Activated CD4-positive, CD25-positive, alpha-beta regulatory T cell (primary cell): Measurements from ENCODE around the gene SLC9A9.

Experiments used
- DNase-seq, 4 experiments: peaks; one replicate each; lab custom pipeline; 2025; lab: John Stamatoyannopoulos, UW

The SLC9A9 gene

GRCh38 chr3:143243686-143244085, 604.6 kb downstream of the SLC9A9 start:
- DNase-seq: no peak

- no peak for DNase-seq
These were observed 605.6 kb downstream of the SLC9A9 start for GRCh38 chr3:143242691-143243090.

DNA sequence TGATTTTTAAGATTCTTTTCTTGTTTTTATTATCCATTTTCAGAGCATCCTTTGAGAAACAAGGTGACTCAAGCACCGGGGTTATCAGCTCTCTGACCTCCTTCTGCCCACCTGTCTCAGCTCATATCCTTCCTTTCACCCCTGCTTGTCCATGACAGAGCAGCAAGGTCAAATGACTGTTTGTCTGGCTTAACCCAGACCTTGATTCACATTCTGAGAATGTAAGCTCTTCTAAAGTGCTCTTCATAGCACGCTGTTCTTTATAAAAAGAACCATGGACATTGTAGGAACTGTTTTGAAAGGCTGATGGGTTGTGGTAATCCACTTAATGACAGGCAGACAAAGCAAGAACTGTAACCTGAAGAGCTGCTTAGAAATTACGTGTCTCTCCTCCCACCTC, 606.2 kb downstream of the SLC9A9 start:
- DNase-seq: no peak

DNA sequence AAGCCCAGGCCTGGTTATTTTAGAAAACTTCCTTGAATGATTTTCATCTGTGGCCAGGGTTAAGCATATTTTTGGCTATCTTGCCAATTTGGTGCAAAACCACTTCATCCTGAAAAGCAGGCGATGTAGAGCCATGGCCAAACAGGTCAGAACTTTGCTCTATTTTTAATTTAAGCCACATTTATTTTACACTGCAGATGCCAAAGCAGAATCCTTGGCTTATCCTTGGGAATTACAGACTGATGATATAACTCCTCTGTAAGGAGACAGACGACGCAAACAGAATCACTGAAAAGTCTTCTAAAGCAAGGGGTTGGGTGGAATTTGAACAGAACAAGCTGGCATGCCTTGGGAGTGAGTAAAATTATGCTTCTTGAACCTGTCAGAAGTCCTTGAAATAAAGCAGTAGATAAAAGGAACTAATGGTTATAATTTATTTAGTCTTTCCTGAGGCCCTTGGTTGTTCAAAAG, 606.8 kb downstream of the SLC9A9 start:
- DNase-seq: no peak

DNA sequence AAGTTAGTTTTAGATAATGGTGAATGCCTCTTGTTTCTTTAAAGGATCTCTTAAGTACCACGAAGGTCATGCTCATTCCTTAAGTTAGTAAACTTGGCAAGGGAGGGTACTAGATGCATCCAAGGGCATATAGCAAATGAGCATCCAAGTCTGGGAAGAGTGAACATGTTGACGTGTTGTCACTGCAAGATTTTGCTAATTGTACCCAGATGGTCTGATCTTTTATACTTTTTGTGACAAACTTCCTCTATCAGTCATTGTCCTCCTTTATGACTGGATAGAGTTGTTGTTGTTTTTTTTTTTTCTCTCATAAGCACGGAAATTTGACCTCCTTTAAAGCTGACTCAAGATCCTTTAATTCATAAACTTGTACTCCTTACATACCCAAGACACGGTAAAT, 607.4 kb downstream of the SLC9A9 start:
- no peak for DNase-seq

- no peak for DNase-seq
These were observed 609.2 kb downstream of the SLC9A9 start for GRCh38 chr3:143239031-143239430.

- DNase-seq: no peak
These were observed 611.1 kb downstream of the SLC9A9 start for GRCh38 chr3:143237077-143237627.

GRCh38 chr3:143236226-143236964, 611.9 kb downstream of the SLC9A9 start:
- no peak for DNase-seq

DNA sequence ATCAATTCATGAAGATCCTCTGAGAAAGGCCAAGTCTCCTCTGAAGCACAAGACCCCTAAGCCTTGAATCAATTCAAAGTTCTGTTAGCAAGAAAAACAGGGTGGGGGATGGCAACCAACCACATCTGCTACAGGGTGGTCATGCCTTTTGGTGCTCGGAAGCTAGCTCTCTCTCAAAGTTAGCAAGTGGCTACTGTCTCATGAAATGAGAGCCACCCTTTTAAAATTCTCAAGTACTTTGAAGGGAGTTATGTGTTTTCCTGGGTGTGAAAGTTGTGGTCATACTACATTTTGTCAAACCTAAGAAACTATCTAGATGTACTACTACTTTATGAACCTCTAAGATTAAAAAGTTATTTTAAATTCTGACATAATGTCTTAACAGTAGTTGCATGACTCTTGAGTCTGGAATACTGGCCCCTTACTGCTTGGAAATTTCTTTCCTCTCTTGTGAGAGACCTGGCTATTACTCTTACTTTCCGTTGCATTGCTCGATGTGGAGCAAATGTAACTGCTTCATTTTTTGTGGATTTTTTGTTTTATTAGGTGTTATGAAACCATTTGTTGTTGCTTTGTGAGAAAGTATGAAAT, 612.6 kb downstream of the SLC9A9 start:
- DNase-seq: no peak

- no peak for DNase-seq
These were observed 613.7 kb downstream of the SLC9A9 start for GRCh38 chr3:143234526-143234925.

DNA sequence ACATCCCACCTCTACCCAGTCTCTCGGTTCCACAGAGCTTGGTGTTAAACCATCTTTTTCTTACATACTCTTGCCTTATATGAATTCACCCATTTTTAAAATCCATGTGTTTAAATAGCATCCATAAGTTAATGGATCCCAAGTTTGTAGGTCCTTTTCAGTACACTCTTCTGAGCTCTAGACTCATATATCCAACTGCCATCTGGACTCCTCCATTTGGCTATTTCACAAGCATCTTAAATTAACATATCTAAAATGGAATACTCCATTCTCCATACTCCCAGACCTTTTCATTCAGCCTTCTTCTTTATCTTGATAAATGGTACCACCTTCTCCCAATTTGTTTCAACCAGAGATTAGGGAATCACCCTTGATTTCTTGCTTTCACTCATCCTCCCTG, 615.3 kb downstream of the SLC9A9 start:
- DNase-seq: no peak

DNA sequence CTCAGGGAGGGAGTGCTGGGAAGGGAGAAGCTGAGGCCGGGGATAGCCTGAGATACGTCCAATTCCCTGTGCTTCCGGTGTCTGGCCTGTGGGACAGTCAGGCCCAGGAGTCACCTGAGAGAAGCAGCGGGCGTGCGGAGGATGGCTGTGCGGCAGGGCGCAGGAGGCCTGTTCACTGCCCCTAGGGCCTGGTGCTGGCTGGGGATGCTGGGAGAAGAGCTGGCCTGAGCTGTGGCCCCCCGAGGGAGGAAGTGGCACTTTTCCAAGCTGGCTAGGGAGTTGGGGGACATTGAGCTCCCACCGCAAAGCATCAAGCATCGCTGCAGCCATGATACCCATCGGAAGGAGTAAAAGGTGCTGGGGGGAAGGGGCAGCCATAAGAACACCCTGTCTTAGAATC, 619.9 kb downstream of the SLC9A9 start:
- no peak for DNase-seq

DNA sequence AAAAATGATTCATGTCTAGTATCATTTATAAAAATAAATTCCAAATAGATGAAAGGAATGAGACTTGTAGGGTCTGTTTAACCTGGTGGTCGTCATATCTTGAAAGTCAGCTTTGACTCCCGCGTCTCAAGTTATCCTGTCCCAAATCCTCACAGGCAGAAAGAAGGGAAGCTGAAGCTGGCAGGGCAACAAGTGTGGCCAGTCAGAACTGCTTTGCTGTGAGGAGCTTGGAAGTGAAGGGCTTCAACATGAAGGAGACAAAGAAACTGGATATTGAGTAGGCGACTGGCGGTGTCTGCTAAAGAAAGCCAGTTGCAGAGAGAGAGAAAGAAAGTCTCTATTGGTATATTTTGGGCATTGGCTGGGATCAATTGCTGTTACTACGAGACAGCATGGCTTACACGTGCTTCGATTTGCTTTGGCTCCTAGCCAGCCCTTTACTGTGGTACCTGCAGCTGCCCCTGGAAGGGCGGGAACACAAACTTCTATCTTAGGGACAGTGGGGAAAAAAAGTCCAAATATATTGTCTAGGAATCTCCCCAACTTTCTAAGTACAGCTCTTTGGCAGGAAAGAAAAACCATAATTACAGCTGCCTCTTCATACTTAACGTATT, 621.5 kb downstream of the SLC9A9 start:
- no peak for DNase-seq

DNA sequence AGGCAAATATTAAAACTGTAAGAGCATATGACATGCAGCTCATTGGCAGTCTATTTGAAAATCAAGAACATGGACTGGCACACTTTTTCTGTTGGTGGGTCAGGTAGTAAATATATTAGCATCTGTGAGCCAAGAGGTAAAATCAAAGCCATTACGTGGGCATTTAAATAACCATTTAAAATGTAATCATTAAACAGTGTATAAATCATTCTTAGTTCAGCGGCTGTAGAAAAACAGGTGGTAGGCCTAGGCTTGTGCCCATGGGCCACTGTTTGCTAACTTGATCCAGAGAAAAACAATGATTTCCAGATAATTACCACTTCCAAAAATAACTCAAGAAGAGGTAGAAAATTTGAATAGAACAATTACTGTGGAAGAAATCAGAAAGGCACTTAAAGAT, 623.6 kb downstream of the SLC9A9 start:
- DNase-seq: no peak

DNA sequence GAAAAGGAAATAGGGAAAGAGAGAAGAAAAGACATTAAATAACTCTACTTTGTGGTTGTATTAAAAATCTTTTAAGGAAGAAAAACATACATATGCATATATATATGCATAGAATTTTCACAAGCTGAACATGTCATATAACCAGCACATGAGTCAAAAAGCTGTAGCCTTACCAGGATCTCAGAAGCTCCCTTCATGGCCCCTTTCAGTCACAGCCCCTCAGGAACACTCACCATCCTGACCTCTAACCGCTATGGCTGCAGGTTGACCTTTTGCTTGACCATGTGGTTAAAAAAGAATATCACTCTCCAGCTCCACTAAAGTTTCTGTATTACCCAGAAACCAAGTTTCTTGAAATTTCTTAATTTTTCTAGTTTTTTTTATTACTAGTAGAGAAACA, 625.3 kb downstream of the SLC9A9 start:
- no peak for DNase-seq

GRCh38 chr3:143222505-143222904, 625.8 kb downstream of the SLC9A9 start:
- no peak for DNase-seq

DNA sequence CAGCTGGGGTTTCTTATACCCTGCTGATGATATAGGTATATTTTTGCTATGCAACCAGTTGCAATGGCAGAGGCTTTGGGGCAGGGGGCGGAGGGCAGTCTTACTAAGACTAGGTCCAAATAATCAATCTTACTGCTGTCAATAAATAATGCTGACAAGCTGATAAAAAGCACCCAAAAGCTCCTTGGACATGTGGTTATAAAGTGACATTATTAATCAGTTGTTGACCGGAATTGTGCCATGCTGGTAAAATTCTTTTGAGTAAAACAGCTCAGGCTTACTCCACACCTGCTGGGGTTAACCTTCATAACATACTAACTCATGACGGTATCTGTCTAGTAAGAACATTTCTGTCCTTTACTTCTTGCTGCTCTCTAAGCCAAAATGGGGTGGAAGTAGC, 626.8 kb downstream of the SLC9A9 start:
- no peak for DNase-seq

- no peak for DNase-seq
These were observed 627.5 kb downstream of the SLC9A9 start for GRCh38 chr3:143220741-143221140.

DNA sequence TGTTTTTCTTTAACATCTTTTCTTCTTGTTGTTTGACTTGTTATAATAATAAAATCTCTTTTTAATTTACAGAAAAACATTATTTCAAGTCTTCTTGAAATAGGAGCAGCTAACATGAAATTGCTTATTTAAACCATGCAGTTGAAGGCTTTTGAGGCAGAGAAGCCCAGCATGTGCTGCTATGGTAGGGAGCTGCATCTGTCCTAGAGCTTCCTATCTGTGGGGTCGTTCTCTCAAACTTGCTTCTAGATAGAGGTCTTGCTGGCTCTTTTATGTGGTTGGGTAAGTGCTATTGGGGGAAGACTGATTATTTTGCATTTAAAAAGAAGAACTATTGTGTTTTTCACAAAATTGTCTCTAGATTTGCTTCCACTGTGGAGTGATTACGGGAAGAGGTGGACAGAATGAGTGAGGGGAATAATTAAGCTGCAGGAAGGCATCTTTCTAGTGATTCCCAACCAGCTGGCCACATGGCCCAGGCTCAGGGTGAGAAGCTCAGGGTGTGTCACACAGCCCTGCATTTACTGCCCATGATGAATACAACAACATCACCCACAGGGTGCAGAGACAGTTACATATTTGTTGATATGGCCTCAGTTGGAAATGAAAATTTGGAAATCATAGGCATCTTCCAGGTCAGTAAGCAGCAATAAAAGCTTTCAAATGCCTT, 630.0 kb downstream of the SLC9A9 start:
- no peak for DNase-seq

GRCh38 chr3:143217283-143217682, 631.0 kb downstream of the SLC9A9 start:
- DNase-seq: no peak

GRCh38 chr3:143216709-143217182, 631.5 kb downstream of the SLC9A9 start:
- no peak for DNase-seq
